GM19099 (cell line): ENCODE data around the gene CLDN16.

ENCODE experiments used
- POLR2A ChIP-seq: IDR thresholded peaks from 3 replicates; pipeline ENCODE4 v1.6.1; 2011; ENCODE audit warnings: low read depth; ENCODE audit not compliant: insufficient read length; ENCODE audit errors: extremely low read depth

The CLDN16 gene, protein sequence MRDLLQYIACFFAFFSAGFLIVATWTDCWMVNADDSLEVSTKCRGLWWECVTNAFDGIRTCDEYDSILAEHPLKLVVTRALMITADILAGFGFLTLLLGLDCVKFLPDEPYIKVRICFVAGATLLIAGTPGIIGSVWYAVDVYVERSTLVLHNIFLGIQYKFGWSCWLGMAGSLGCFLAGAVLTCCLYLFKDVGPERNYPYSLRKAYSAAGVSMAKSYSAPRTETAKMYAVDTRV

DNA sequence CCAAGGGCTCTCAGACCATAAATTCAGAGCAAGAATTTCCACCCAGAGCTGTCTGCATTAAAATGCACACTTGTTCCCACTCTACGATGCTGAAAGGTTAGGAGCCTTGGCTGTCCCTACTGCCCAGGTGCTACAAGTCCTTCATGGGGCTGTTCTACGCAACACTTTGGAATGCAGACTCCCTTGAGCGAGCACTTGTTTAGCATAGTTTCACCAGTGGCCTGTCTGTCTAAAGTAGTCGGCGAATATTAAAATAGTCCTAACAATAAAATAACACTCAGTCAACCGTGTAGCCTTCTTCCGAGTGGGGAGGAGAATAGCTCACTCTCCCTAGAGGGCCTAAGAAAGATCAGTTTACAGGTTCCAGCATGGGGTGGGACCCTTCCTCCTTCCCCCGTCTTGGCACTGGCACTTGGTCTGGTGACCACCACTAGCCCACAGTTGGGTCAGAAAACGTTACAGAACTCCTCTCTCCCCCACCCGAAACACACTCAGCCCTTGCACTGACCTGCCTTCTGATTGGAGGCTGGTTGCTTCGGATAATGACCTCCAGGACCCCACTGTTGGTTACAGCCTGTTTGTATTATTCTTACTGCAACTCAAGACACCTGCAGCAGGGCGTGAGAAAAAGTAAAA lies at the start of gene CLDN16:
Gene CLDN16 (plus strand): TSS at position 586 of the 636 bp plus-strand sequence. CDS start 167 bp downstream, outside the sequence.
- no peak for TF ChIP-seq POLR2A

DNA sequence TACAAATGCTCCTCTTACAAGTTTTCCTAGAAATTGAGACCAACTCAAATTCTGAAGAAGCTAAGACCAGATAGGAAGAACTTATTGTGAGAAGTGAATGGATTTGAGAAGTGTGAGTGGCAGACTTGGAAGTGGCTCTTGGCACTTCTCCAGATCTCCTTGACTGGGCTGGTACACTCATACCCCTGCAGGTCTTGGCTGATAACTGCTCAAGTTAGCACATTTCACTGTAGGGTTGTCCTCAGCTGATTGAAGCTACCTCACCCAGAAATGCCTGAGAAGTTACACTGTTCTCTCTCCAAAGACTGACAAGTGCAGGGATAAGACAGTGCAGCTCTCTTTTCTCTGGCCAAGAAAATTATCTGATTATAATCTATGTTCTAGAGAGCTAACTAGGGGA lies 49.2 kb upstream of the CLDN16 start:
- no peak for TF ChIP-seq POLR2A

DNA sequence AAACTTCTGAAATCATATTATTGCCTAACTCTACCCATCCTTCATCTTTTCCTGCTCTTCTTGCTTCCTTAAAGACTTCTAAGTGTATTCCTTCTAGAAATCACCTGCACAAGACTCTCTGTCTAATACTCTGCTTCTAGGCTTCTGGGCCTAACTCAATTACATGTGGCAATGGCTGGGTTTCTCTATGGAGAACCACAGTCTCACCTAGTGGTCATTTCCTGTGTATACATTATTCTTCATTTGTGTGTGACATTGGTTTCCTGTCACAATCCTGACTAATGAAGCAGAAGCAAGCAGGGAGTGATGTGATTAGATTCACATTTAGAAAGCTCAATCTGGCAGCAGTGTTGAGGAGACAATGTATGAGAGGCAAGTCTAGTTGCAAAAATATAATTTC lies 48.8 kb upstream of the CLDN16 start:
- TF ChIP-seq POLR2A, result no peak

DNA sequence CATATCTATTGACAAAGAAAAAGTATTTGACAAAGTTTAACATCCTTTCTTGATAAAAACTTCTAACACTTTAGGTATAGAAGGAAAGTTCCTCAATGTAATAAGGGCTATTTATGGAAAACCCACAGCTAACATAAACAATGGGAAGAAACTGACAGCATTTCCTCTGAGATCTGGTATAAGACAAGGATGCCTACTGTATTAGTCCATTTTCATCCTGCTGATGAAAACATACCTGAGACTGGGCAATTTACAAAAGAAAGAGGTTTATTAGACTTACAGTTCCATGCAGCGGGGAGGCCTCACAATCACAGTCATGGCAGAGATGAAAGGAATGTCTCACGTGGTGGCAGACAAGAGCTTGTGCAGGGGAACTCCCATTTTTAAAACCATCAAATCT lies 47.9 kb upstream of the CLDN16 start:
- no peak for TF ChIP-seq POLR2A

DNA sequence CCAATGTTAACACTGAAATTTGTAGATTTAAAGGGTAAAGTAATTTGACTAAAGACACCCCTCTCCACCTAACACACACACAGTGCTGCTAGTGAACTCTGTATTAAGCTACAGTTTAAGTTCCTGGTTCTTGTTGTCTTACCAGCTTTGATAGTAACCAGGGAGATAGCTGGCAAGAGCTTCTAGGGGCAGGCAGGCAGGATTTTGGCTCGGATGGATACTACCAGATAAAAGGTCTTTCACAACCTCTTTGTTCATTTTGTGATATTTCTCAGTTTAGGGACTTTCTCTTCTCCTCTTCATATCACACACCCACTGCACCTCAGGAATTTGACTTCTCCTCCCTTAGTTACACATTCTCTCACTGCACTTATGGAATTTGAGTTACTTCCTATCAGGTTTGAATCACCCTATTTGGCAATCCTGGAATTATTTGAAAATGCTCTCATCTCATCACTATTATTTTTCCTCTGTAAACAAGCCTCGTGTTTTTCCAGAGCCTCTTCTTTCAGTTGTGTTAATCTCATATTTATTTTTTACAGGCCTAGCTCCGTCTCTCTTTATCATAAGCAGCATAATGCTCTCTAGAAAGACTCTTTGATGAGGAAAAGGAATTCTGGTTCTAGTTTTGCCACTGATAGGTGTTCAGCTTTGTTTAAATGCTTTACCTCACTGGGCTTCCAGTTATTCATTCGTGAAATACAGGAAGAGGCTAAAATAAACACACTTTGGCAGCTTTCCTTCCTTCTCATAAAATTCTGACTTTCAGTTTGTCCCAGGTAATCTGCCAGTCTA lies 42.7 kb upstream of the CLDN16 start:
- TF ChIP-seq POLR2A, result no peak

DNA sequence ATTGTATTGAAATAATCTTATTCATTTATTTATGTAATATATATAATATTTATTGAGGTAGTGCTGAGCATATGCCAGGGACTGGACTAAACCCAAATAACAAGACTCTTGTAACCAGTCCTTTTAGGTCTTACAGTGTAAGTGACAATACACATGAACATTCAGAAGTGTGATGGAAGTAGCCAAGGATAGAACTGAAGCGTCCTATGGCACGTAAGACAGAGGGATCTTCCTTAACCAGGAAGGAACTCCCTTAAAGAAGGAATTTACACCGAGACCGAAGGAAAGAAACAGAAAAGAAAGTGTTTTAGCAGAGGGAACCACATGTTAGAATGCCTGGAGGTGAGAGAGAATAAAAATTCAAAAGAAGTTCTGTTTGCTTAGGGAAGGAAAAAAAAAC lies 42.1 kb upstream of the CLDN16 start:
- TF ChIP-seq POLR2A, result no peak

DNA sequence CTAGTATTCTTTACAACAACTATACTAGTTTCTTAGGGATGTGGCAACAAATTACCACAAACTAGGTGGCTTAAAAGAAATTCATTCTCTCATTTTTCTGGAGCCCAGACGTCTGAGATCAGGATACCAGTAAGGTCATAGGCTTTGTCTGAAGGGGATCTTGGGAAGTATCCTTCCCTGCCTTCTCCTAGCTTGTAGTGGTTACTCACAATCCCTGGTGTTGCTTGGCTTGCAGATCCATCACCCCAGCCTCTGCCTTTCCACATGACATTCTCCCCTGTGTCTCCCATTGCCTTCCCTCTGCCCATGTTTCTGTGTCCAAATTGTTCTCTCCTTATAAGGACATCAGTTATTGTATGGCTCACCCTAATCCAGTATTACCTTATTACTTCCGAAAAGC lies 41.4 kb upstream of the CLDN16 start:
- no peak for TF ChIP-seq POLR2A

DNA sequence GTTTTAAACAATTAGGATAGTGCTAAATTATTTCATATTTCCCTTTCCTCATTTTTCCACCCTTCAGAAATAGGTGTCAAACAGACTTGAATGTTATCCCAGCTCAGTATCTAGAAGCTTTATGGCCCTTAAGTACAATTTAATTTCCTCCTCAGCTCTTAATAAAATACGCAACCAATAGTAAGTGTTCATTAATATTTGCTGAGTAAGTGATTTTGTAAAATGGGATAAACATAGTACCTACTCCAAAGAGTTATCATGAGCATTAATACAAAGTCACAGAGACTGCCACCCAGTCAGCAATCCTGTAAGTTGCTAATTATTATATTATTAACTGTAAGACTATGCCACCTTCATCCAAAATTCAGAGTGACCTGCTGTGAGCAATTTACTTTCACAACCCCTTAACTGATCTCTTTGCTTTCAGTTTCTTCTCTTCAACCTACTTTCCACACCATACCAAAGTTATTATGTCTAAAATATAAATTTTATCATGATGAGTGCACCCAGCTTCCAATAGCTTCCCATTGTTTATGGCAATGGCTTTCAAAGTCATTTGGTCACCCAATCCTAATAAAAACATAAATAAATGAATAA lies 35.0 kb upstream of the CLDN16 start:
- TF ChIP-seq POLR2A, result no peak

DNA sequence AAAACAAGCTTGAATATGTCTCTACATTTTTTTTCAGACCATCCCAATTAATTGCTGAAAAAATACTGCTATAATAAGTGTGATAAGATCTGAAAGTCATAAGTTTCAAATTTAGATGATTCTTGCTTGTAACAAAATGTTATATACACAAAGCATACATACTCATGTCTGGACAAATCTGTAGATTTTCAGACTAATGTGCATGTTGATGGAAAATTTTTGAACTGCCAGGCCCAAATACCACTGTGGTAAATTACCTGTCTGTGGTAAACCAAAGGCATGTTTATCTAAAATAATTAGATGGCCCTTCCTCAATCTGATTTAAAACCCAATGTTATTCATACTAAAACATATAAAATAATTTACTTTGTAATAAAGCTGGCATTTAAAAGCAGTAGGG lies 31.7 kb upstream of the CLDN16 start:
- no peak for TF ChIP-seq POLR2A

DNA sequence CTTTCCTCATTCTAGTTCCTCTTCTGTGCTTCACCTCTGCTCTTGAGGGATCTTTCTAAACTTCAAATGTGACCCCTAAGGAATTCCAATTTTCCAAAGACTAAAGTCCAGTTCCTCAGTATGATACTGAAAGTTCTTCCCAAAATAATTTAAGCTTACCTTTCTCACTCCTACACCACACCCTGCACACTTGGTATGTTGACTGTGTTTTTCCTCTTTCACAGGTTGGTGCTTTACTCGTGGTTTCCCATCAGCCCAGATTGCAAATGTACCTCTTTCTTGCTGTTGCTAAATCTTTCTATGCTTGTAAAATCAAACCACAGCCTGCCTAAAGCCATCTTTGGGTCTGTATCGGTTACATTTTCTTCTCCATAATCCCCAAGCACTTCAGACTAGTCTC lies 30.5 kb upstream of the CLDN16 start:
- no peak for TF ChIP-seq POLR2A

DNA sequence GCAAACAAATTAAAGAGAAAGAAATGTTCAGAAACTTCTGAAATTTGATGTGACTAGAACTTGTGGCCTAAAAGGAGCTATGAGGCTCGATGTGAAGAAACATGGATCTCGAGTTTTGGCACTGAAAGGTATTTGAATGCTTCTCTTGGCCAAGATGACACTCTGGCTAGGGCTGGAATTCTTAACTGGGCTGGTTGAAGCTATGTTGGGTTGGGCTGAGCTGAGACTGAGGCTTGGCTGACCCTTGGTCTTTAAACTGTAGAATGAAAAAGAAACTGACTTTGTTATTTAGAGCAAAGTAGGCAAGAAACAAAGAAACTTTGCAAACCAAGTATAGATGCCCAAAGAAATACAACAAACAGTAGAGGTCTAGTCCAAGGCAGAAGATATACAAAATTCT lies 28.1 kb upstream of the CLDN16 start:
- TF ChIP-seq POLR2A, result no peak

DNA sequence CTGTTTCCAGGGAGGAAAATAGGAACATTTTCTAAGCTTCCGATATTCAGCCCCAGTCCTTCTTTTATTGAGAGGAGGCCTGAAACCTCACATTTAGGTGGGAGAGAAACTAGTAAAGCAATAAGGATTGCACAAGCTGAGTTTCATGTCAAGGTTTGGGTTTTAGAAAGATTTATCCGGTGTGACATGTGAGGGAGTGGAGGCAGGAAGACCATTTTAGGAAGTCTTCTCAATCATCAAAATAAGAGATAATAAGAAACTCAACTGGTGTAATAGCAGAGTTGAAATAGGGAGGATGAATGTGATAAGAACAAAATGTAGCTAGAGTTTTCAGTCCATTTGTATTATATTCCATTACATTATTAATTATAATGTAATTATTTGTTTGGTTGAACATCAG lies 27.7 kb upstream of the CLDN16 start:
- TF ChIP-seq POLR2A, result no peak

DNA sequence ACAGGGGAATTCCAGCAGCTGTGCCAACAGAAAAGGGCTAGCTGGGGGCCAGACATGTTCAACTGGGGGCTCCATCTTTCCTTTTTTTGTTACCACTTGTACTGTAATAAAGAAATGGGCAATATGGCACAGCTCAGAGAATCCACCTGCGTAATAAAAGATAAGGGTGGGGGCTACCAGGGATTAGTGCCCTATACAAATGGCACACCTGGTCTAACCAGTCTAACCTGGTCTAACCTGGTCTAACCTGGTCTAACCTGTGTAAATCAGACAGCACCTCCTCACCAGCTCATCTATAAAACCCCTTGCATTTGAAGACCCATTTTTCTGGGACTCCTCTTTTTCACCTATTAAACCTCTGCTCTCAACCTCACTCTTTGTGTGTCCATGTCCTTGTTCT lies 26.2 kb upstream of the CLDN16 start:
- no peak for TF ChIP-seq POLR2A

DNA sequence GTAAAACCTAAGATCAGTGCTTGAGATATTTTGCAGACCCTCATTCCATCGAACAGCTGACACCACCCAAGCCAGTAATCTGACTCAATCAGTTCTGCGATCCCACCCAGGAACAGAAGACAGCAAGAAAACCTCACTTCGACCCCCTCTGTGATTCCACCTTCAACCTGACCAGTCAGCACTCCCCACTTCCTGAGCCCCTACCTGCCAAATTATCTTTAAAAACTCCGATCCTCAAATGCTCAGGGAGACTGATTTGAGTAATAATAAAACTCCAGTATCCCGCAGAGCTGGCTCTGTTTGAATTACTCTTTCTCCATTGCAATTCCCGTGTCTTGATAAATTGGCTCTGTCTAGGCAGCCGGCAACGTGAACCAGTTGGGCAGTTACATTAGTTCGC lies 25.7 kb upstream of the CLDN16 start:
- TF ChIP-seq POLR2A, result no peak

DNA sequence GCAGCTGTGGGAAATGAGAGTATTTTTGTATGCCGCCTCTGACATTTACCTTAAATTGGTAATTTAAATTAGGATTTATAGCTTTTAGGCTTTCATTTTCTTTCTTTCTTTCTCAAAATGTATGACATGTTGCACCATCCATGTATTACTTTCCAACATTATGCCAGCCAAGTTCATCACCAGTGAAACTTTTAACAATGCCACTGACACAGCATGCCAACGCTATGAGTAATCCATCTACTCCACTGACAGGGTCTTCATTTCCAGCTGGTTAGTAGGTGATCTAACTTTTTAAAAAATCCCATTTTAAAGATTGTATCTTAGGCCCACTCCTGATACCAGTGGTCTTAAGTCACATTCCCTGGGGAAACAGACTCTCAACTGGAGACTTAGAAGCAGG lies 21.8 kb upstream of the CLDN16 start:
- TF ChIP-seq POLR2A, result no peak

DNA sequence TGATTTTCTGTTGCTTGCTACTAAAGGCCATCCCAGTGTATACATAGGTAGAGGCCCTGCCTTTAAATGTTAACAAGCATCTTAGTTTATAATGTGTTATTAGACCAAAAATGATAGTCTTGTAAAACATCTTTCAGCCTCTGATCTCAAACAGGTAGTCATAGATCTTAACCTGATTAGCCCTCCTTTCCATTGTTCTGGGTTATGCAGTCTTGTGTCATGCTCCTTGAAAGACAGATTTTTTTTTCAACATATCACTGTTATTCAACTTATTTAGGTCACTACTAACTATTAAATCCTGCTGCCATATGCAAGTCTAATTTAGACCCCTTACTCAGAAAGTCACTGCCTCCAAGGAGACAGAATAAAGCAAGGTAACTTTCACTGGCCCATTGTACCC lies 19.1 kb upstream of the CLDN16 start:
- TF ChIP-seq POLR2A, result no peak
